HCT116 (cell line): ENCODE measurements around the gene ASAP2. TPM values are rescaled to one million over a fixed set of nuclear protein-coding genes. Genes with fewer than 3 reads are reported as not detected.

Source experiments
- ATAC-seq: fragments of 200-7000 bp; cut with Tn5 transposase; 2 replicates; pipeline ENCODE4 v1.9.1; 2020; ENCODE audit warnings: mild to moderate bottlenecking, moderate library complexity
- BruUV-seq: library from RNA; stranded (reverse); fragments of 400-500 nt; replicated peaks from 2 replicates; lab custom pipeline; 2021; lab: Mats Ljungman, UMichigan
- CTCF ChIA-PET: fragments of 300-600 bp; sonication (Branson Sonifier 250); formaldehyde crosslinking; loops from one replicate; lab custom pipeline; 2021; ENCODE audit warnings: antibody characterized with exemption; lab: Charles Lee
- POLR2A ChIA-PET: fragments of 300-600, 350-600 bp; sonication (Branson Sonifier 250); formaldehyde crosslinking; loops from one replicate; lab custom pipeline; 2021; ENCODE audit warnings: antibody characterized with exemption; lab: Charles Lee
- RAD21 ChIA-PET, 2 experiments: fragments of 300-600 bp; sonication (Branson Sonifier 250); formaldehyde crosslinking; loops; one replicate each; lab custom pipeline; 2023; ENCODE audit warnings: low total read pairs in 2 of 2; ENCODE audit not compliant: uncharacterized antibody in 2 of 2, unreplicated experiment in 2 of 2, low non-redundant PET in 1 of 2; lab: Charles Lee
- DNase-seq: peaks from one replicate; pipeline ENCODE4 v3.0.0-alpha.2; 2010; ENCODE audit warnings: low read depth, low spot score
- H2AFZ ChIP-seq: fragments of 200-600 bp; shearing (Covaris generic), sonication (generic); 2 replicates; pipeline ENCODE4 v1.6.1; 2017; ENCODE audit warnings: low read depth, mixed run types, mixed read lengths, antibody characterized with exemption, low read length; ENCODE audit not compliant: poor library complexity, severe bottlenecking
- H3K27ac ChIP-seq: 2 replicates; pipeline ENCODE4 v1.5.1; 2012; ENCODE audit warnings: low read depth, low read length
- H3K27me3 ChIP-seq: fragments of 200-600 bp; sonication (generic); 2 replicates; pipeline ENCODE4 v1.6.1; 2016; ENCODE audit warnings: mixed run types, low read length, mixed read lengths; ENCODE audit not compliant: insufficient read depth
- H3K36me3 ChIP-seq, 2 experiments: fragments of 200-500 bp in 1 of 2; fragments of 200-600 bp in 1 of 2; sonication (Bioruptor generic) in 1 of 2; sonication (generic) in 1 of 2; 2 replicates each; pipeline versions ENCODE4 v1.5.1 to v1.6.1; 2014 to 2016; ENCODE audit warnings: low read length in 2 of 2, inconsistent platforms in 1 of 2, mixed read lengths in 1 of 2, mixed run types in 1 of 2; ENCODE audit not compliant: insufficient read depth in 2 of 2, control insufficient read depth in 1 of 2
- H3K4me1 ChIP-seq, 2 experiments: fragments of 200-600 bp in 1 of 2; sonication (generic) in 1 of 2; 2 replicates each; pipeline versions ENCODE4 v1.5.1 to v1.6.1; 2012 to 2017; ENCODE audit warnings: low read length in 2 of 2, inconsistent platforms in 1 of 2, mild to moderate bottlenecking in 1 of 2, mixed read lengths in 1 of 2, mixed run types in 1 of 2, moderate library complexity in 1 of 2; ENCODE audit not compliant: insufficient read depth in 2 of 2, control insufficient read depth in 1 of 2
- H3K4me2 ChIP-seq: fragments of 200-600 bp; sonication (generic); 2 replicates; pipeline ENCODE4 v1.6.1; 2017; ENCODE audit warnings: mixed run types, low read length, mixed read lengths
- H3K4me3 ChIP-seq, 2 experiments: fragments of 200-600 bp in 1 of 2; sonication (generic) in 1 of 2; replicated peaks in 1 of 2; 2 replicates each; pipeline ENCODE4 v1.5.1; 2011 to 2016; ENCODE audit warnings: low read length in 2 of 2, control low read depth in 1 of 2, low read depth in 1 of 2, mild to moderate bottlenecking in 1 of 2, mixed read lengths in 1 of 2, mixed run types in 1 of 2
- H3K79me2 ChIP-seq: fragments of 200-600 bp; sonication (generic); 2 replicates; pipeline ENCODE4 v1.6.1; 2017; ENCODE audit warnings: mild to moderate bottlenecking, mixed run types, low read length, moderate library complexity, mixed read lengths; ENCODE audit not compliant: insufficient read depth
- H3K9ac ChIP-seq: fragments of 200-600 bp; sonication (generic); 2 replicates; pipeline ENCODE4 v1.6.1; 2016; ENCODE audit warnings: low read length, mixed read lengths
- H3K9me2 ChIP-seq: fragments of 200-600 bp; sonication (generic), shearing (Covaris generic); 2 replicates; pipeline ENCODE4 v1.6.1; 2017; ENCODE audit warnings: mixed run types, mild to moderate bottlenecking, moderate library complexity; ENCODE audit not compliant: insufficient read depth
- H3K9me3 ChIP-seq, 2 experiments: fragments of 200-500 bp in 1 of 2; fragments of 200-600 bp in 1 of 2; sonication (Bioruptor generic) in 1 of 2; sonication (generic) in 1 of 2; 2 replicates each; pipeline ENCODE4 v1.6.1; 2014 to 2017; ENCODE audit warnings: low read length in 2 of 2, mixed read lengths in 2 of 2, inconsistent platforms in 1 of 2, low read depth in 1 of 2, mild to moderate bottlenecking in 1 of 2, mixed run types in 1 of 2, moderate library complexity in 1 of 2; ENCODE audit not compliant: control insufficient read depth in 1 of 2, insufficient read depth in 1 of 2
- H4K20me1 ChIP-seq: fragments of 200-600 bp; sonication (generic), shearing (Covaris generic); 2 replicates; pipeline ENCODE4 v1.6.1; 2017; ENCODE audit warnings: mixed run types, mild to moderate bottlenecking, moderate library complexity; ENCODE audit not compliant: insufficient read depth
- CBX3 ChIP-seq: IDR thresholded peaks from 2 replicates; pipeline ENCODE4 v1.6.1; 2012; ENCODE audit warnings: low read depth
- CEBPB ChIP-seq: IDR thresholded peaks from 2 replicates; pipeline ENCODE4 v1.6.1; 2012; ENCODE audit warnings: low read depth
- EGR1 ChIP-seq: IDR thresholded peaks from 2 replicates; pipeline ENCODE4 v1.6.1; 2012; ENCODE audit warnings: low read depth
- ELF1 ChIP-seq: IDR thresholded peaks from 2 replicates; pipeline ENCODE4 v1.6.1; 2012; ENCODE audit warnings: low read depth, borderline replicate concordance
- EZH2 ChIP-seq: fragments of 200-600 bp; sonication (generic); IDR thresholded peaks from 2 replicates; pipeline ENCODE4 v1.6.1; 2017; ENCODE audit warnings: antibody characterized with exemption, mixed run types
- FOSL1 ChIP-seq: IDR thresholded peaks from 2 replicates; pipeline ENCODE4 v1.6.1; 2012; ENCODE audit warnings: low read depth
- JUND ChIP-seq: IDR thresholded peaks from 2 replicates; pipeline ENCODE4 v1.6.1; 2012
- RAD21 ChIP-seq: IDR thresholded peaks from 2 replicates; pipeline ENCODE4 v1.6.1; 2012; ENCODE audit warnings: low read depth, mild to moderate bottlenecking
- SP1 ChIP-seq: IDR thresholded peaks from 2 replicates; pipeline ENCODE4 v1.6.1; 2012; ENCODE audit warnings: low read depth
- SRF ChIP-seq: IDR thresholded peaks from 2 replicates; pipeline ENCODE4 v1.6.1; 2012; ENCODE audit warnings: low read depth
- TCF7L2 ChIP-seq: IDR thresholded peaks from 2 replicates; pipeline ENCODE4 v1.7.0; 2011; ENCODE audit warnings: borderline replicate concordance, inconsistent platforms; ENCODE audit not compliant: insufficient read depth, insufficient read length; ENCODE audit errors: extremely low read depth
- YY1 ChIP-seq: IDR thresholded peaks from 2 replicates; pipeline ENCODE4 v1.6.1; 2011; ENCODE audit warnings: low read length, low read depth, moderate library complexity, mild to moderate bottlenecking; ENCODE audit not compliant: insufficient replicate concordance; ENCODE audit errors: extremely low read depth
- ZFX ChIP-seq: fragments of 450-650 bp; IDR thresholded peaks from 2 replicates; pipeline ENCODE4 v1.6.1; 2017
- ZNF274 ChIP-seq: fragments of 200-500 bp; sonication (Bioruptor generic); IDR thresholded peaks from 2 replicates; pipeline ENCODE4 v1.6.1; 2014; ENCODE audit warnings: mild to moderate bottlenecking, low read depth, low read length, inconsistent platforms
- intact Hi-C: fragments of 100-400 bp; cut with micrococcal nuclease; formaldehyde crosslinking; loops from 2 replicates; pipeline ENCODE4 v1.10.0; 2022
- total RNA-seq: library from RNA; stranded (reverse); gene quantifications from one replicate; pipeline ENCODE4 v1.2.1, GENCODE V29; 2021; ENCODE audit not compliant: unreplicated experiment
- TF ChIP-seq, protein P1 (sequence below): IDR thresholded peaks from 2 replicates; pipeline ENCODE4 v1.6.1; 2011; ENCODE audit warnings: mild to moderate bottlenecking, low read length, moderate library complexity; ENCODE audit not compliant: insufficient replicate concordance; ENCODE audit errors: extremely low read depth
- TF ChIP-seq, protein P2 (sequence below): IDR thresholded peaks from 2 replicates; pipeline ENCODE4 v1.6.1; 2012

Gene ASAP2
- total RNA-seq, 1 experiment from 2014 or later = 16.5 TPM

DNA sequence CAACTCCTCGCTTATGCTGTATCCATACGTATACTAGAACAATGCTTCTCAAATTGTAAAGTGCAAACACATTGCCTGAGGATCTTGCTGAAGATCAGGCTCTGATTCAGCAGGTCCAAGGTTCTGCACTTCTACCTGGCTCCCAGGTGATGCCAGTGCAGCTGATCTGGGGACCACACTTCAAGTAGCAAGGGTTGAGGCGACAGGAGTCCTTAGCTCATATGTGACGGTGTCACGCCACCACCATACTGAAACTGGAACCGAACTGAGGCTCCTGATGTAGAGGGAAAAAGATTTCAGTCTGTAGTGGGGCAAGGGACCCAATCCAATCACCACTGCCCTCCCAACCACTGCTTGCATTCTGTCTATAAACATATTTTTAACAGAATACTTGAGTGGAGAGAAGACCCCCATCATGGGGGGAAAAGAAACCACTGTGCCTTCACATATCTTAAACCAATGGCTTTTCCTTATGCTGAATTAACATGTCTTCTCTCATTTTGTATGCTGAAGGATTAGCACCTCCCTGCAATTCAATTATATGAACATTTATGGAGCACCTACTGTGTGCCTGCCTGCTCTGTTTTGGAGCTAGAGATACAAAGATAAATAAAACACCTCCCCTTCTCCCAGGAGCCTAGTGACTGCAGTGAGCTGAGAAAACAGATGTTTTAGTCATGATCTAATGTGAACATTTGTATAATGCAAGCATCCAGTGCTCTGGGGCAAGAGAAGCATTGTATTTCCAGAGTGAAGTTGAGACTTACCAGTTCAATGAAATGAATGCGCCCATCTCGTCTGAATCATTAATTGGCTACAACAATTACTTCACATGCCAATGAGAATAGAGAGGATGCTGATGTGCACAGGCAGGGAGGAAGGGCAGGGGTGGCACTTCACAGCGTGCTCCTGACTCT is 6.6 kb upstream of the ASAP2 start:
- Histone ChIP-seq H2AFZ (no peak overlapping the region), H3K9me2 (no peaks in the 10 kb centered on the region), H3K27ac (no peak overlapping the region), H3K4me1 (no peaks in the 10 kb centered on the region), H3K36me3 (no peaks in the 10 kb centered on the region), H3K27me3 (no peaks in the 10 kb centered on the region), H4K20me1 (no peaks in the 10 kb centered on the region), H3K4me2 (no peak overlapping the region), H3K4me3 (no peak overlapping the region), H3K9ac (no peak overlapping the region), H3K79me2 (no peaks in the 10 kb centered on the region), H3K9me3 (no peaks in the 10 kb centered on the region)
- intact Hi-C loops = no loop called here
- no TSS peak for BruUV-seq
- CTCF ChIA-PET = no interaction called here
- RAD21 ChIA-PET = no interaction called here
- POLR2A ChIA-PET = no interaction called here
- TF ChIP-seq EGR1 (no peak), JUND (no peak)
- ATAC-seq = no peak
- DNase-seq = no peak

DNA sequence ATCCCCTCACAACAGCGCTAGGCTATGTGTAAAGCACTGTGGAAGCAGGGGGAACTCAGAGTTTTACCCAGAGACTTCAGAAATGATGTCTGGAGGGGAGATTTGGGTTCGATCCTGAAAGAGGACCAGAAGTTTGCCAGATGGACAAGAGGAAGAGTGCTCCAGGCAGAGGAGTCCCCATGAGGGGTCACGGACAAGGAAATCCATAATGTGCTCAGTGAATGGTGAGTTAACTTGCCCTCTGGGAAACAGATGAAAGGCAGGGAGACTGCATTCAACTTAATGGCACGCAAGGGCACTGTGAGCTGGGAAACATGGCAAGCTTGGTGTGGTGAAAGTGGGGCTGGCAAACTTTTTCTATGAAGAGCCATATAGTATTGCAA is 6.0 kb upstream of the ASAP2 start:
- Histone ChIP-seq H3K27me3 (no peaks in the 10 kb centered on the region), H3K9me3 (no peaks in the 10 kb centered on the region), H3K4me2 (no peak overlapping the region), H3K79me2 (no peaks in the 10 kb centered on the region), H4K20me1 (no peaks in the 10 kb centered on the region), H3K9ac (no peak overlapping the region), H3K36me3 (no peaks in the 10 kb centered on the region), H3K9me2 (no peaks in the 10 kb centered on the region), H3K4me3 (no peak overlapping the region), H2AFZ (no peak overlapping the region), H3K4me1 (peaks cover 3% of the 10 kb centered on the region in 2 experiments; a peak in 3 of 4 replicates), H3K27ac (no peak overlapping the region)
- POLR2A ChIA-PET = no interaction called here
- no TSS peak for BruUV-seq
- ATAC-seq (no peak), DNase-seq (no peak)
- RAD21 ChIA-PET = no interaction called here
- intact Hi-C loops = no loop called here
- CTCF ChIA-PET = no interaction called here
- TF ChIP-seq, protein P1, sequence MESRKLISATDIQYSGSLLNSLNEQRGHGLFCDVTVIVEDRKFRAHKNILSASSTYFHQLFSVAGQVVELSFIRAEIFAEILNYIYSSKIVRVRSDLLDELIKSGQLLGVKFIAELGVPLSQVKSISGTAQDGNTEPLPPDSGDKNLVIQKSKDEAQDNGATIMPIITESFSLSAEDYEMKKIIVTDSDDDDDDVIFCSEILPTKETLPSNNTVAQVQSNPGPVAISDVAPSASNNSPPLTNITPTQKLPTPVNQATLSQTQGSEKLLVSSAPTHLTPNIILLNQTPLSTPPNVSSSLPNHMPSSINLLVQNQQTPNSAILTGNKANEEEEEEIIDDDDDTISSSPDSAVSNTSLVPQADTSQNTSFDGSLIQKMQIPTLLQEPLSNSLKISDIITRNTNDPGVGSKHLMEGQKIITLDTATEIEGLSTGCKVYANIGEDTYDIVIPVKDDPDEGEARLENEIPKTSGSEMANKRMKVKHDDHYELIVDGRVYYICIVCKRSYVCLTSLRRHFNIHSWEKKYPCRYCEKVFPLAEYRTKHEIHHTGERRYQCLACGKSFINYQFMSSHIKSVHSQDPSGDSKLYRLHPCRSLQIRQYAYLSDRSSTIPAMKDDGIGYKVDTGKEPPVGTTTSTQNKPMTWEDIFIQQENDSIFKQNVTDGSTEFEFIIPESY = no peak
- TF ChIP-seq ZFX (no peak), SP1 (no peak), ELF1 (no peak), YY1 (no peak), EGR1 (no peak), EZH2 (no peak), CBX3 (no peak), RAD21 (no peak), ZNF274 (no peak), TCF7L2 (no peak), SRF (no peak), FOSL1 (no peak), JUND (no peak), CEBPB (no peak)
- TF ChIP-seq, protein P2, sequence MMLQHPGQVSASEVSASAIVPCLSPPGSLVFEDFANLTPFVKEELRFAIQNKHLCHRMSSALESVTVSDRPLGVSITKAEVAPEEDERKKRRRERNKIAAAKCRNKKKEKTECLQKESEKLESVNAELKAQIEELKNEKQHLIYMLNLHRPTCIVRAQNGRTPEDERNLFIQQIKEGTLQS = no peak
